Stimulated activated naive CD4-positive, alpha-beta T cell treated with Interleukin-2 at 50 U/mL for 16 hours (primary cell): Measurements from ENCODE around the gene LRRC45.
A peak's percentile ranks its signal among the peaks of the same experiment; 100 is the strongest.

Source experiments
- DNase-seq: peaks from one replicate; lab custom pipeline; 2025; lab: John Stamatoyannopoulos, UW

The LRRC45 gene

DNA sequence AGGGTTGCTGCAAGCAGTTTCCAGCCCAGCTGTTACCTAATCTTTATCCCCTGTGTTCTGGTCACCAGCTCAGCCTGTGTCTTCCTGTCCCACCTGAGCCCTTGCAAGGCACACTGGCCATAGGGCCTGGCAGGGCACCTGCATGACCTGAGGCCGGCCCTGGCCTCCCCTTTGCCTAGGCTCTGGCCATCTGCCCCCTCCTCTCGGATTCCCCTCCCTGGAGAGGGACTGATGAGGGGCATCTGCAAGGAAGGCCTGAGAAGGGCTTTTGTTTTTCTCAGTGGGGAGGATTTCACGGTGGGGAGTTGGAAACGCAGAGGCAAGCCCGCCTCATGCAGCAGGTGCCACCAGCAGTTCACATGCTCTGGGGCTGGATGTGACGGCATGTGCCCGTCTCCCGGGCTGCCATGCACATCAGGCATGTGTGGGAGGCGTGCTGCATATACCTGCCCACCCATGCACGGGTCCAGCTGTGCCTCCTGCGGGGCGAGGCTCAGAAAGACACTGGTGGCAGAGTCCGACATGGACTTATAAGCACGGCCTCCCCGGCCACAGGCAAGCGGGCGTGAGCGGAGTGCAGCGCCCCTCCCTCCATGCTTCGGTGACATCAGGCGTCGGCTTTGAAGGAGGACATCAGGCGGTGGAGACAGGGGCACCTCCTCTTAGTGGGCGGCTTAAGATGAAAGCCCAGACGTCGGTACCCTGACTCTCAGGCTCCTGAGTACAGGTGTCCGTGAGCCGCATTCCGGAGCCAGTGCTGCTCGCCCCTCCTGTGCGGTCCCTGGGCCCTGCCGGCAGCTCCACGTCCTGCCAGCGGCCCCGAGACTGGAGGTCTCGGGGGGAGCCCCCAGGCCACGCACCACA is 29.1 kb upstream of the LRRC45 start:
- DNase-seq = no peak

DNA sequence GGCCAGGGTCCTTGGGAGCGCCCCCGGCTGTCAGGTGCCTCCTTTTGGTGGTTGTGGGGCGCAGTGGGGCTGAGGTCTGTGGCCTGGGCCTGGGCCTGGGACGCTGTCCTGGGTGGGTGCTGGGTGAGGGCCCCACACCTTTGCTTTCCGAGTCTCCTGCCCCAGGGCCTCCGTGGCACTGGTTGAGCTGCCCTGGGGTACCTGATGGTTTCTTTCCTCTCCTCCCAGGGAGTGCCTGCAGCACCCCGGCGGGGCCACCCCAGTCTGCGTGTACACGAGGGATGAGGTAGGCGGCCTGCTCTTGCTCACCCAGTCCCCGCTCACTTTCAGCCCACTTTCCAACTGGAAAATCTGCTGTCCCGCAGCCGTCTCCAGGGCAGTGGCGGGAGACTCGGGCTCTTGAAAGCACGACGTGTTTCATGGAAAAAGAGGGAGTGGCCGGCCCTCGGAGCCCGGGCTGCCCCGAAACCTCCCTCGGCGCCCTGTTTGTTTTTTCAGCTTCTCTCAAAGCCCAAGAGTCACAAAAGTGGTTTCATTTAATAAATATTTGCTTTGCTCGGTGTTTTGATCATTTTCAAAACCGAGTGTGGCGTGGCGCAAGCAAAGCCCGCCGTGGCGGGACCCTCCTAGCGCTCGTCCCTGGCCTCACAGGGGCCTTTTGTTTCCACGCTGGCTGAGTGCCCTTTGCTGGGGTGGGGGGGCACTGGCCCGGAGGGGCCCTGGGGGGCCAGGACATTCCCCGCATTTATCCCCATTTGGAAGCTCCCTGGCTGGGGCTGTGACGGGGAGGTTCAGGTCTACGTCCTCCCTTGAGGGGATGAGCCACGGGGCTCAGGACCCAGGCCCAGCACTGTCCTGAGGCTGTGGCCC is 28.3 kb upstream of the LRRC45 start:
- DNase-seq = no peak

DNA sequence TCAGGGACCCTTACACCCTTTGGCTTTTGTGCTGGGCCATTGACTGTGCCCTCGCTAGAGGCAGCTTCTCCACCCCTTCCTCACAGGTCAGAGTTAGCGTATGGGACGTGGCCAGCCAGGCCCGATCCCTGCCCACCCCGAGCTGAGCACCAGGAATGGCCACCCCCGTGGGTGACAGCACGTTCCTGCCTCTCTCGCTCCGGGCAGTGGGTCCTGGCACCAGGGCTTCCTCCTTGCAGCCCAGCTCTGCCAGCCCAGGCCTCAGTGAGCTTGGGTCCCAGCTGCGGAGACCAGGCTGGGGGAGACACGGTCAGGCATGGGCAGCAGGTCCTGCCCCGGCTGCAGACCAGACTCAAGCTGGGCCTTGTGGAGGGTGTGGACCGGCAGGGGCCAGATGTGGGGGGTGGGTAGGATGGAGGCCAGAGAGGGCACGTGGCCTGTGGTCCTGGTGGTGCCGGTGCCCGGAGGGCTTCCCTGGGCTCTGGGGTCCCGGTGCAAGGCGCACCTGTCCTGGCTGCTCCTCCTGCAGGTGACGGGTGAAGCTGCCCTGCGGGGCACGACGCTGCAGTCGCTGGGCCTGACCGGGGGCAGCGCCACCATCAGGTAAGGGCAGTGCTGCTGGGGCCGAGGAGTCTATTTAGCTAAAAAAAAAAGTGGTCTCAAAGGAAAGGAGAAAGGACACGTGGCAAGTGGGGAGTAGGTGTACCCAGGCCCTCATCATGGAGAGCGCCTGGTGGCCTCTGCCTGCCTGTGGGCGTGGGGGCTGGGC is 27.5 kb upstream of the LRRC45 start:
- DNase-seq = no peak

DNA sequence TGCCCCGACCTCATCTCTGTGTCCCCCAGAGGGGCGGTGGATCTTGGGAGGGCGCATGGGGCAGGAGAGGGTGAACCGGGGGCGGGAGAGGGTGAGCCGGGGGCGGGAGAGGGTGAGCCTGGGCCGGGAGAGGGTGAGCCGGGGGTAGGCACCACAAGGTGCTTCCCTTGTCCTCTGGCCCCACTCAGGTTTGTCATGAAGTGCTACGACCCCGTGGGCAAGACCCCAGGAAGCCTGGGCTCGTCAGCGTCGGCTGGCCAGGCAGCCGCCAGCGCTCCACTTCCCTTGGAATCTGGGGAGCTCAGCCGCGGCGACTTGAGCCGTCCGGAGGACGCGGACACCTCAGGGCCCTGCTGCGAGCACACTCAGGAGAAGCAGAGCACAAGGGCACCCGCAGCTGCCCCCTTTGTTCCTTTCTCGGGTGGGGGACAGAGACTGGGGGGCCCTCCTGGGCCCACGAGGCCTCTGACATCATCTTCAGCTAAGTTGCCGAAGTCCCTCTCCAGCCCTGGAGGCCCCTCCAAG is 26.8 kb upstream of the LRRC45 start:
- DNase-seq = no peak

DNA sequence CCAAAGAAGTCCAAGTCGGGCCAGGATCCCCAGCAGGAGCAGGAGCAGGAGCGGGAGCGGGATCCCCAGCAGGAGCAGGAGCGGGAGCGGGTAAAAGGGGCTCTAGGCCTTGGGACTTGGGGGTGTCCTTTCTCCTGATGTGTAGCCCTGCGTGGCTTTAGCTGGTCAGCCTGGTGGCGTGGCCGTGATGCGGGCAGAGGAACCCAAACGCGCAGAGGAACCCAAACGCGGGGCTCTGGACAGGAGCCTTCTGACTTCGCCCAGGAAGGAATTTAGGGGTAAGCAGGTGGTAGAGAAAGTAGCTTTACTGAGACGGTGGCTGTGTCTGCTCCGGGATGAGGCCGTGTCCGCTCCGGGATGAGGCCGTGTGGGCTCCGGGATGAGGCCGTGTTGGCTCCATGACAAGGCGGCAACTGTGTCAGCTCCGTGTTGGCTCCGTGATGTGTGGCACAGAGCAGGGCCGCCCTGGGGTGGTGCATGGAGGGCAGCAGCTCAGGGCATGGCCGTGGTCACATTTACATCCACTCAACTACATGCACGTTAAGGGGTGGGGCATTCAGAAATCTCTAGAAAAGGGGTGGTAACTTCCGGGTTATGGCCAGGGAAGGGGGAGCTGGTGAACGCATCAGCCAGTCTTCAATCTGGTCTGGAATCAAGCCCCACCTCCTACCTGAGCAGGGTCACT is 26.2 kb upstream of the LRRC45 start:
- no peak for DNase-seq

DNA sequence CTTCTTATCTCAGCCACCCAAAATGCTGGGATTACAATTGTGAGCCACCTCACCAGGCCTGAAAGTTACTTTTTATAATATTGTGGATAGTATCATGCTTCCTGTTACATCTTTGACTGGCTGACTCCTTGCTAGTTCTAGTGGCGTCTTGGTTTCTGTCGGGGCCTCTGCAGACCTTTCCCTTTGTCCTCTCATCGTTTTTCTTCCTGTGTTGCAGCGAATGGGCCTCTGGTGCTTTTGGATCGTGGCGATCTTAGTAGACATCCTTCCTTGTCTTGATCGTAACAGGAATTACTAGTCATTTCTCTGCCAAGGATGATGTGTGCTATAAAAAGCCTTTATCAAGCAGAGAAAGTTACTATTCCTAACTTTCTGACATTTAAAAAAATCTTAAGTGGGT is 24.9 kb upstream of the LRRC45 start:
- DNase-seq = no peak

DNA sequence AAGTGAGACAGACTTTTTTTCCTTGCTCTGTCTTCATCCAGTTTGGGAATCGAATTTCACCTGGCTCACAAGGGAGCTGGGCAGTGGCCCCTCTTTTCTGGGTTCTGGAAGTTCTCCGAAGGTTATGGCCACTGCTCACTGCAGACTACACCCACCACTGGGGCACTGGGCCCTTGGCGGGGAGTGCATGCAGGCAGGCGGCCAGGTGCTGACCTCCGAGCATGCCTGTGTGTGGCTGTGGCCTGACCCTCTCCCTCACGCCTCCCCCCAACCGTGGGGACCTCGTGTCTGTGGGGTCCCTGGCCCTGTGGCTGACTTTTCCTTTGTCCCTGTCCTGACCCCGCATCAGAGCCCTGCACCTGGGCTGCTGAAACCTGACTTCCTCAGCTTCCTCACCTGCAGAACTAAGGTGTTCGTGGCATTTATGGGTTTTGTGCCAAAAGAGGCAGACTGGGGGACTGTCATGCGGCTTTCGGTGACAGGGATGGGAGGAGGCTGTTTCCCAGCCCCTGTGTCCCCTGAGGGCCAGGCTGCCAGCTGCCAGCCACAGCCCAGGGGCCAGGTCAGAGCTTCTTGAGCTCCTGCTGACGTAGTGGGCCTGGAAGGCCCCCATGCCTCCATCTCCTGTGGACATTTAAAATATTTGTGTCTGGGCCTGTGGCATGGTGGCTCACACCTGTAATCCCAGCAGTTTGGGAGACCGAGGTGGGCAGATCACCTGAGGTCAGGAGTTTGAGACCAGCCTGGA is 24.2 kb upstream of the LRRC45 start:
- DNase-seq = no peak

DNA sequence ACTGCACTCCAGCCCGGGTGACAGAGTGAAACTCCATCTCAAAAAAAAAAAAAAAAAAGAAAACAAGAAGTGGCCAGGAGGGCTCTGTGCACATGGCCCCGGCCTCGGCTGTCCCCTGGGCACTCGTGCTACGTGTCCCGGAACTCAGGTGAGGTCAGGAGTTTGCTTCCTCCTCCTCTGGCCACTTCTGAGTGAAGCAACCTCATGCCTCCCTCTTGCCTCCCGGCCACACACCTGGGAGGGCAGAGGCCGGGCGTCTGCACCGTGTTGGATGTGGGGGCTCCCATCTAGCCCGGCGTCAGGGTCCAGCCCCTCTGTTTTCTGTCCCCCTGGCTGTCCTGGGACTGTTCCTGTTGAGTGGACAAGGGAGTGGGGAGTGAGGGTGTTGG is 23.5 kb upstream of the LRRC45 start:
- DNase-seq = no peak

DNA sequence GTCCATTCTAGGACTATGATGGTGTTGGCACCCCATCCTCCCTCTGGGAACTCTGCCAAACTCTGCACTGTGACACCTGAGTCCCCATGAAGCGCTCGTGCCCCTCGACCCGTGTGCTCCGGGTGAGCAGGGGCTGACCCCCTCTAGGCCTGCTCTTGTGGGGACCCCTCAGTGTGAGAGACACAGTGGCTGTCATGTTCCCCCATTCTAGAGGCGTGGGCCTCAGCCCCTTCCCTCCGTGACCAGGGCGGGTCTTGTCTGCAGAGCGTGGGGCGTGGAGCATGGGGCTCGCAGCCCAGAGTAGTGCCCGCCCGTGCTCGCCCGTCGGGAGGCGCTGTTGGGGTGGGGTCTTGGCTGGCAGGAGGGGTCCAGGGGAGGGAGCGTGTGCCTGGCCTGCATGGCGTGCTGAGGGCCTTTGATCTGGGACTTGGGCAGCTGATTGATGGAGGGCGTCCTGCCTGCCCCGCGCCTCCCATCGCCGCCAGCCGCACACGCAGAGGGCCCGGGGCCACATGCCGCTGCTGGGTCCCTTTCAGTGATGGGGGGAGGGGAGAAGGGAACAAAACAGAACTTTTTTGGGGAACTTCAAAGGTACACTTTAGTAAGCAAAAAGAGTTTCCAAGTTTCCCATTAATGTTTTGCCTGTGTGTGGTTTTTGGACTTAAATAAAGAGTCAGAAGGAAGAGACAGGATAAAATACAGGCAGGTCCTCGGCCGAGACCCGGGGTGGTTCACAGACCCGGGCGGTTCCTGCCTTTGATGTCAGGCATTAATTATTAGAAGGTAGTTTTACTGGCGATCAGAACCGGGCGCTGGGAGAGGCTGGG is 22.9 kb upstream of the LRRC45 start:
- DNase-seq = no peak

DNA sequence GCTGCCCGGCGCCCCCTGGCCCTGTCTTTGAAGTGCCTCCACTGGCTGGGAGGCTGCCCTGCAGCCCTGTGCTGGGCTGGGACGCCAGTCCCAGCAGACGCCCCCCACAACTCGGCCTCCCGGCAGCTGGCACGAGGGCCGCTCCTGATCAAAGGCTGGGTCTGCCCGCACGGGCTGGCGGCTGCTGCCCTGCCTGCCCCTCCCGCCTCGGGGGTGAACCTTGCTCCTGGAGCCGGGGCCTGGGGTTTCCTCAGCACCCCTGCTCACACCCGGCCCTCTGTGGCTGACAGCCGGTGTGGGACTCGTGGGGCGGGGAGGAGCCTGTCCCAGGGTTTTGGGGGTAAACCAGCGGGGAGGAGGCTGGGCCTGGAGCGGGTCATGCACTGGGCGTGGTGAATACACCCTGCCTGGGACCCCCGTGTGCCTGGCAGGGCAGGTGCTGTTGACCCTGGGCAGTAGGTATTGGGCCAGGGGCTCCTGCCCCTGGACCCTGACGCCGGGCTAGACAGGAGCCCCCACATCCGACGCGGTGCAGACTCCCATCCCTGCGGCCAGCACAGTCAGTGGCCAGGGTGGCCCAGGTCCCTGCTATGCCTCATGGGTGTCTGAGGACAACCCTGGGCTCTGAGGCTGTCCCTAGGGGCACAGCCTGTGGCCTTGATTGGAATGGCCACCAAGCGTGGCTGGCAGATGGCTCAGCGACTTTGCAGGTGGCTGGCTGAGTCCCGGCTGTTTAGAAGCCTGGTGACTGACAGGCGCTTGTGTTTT is 22.1 kb upstream of the LRRC45 start:
- no peak for DNase-seq

DNA sequence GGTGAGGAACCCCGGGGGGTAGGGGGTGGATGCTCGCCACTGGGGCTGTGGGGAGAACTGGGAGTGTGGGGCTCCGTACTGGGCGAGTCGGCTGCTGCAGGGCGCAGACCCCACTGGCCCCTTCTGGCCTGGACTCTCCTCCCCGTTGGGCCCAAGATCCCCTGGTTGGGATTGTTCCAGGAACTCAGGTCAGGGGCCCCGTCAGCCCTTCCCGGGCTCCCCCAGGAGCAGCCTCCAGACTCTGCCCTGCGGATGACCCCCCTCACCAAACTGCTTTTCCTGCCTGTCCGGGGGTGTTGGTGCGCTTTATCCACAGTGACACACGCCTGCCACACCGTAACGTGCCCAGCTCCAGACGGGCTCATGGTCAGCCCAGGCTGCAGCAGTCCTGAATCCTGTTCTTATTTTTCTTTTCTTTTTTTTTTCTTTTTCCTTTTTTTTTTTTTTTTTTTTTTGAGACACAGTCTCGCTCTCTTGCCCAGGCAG is 21.5 kb upstream of the LRRC45 start:
- no peak for DNase-seq

DNA sequence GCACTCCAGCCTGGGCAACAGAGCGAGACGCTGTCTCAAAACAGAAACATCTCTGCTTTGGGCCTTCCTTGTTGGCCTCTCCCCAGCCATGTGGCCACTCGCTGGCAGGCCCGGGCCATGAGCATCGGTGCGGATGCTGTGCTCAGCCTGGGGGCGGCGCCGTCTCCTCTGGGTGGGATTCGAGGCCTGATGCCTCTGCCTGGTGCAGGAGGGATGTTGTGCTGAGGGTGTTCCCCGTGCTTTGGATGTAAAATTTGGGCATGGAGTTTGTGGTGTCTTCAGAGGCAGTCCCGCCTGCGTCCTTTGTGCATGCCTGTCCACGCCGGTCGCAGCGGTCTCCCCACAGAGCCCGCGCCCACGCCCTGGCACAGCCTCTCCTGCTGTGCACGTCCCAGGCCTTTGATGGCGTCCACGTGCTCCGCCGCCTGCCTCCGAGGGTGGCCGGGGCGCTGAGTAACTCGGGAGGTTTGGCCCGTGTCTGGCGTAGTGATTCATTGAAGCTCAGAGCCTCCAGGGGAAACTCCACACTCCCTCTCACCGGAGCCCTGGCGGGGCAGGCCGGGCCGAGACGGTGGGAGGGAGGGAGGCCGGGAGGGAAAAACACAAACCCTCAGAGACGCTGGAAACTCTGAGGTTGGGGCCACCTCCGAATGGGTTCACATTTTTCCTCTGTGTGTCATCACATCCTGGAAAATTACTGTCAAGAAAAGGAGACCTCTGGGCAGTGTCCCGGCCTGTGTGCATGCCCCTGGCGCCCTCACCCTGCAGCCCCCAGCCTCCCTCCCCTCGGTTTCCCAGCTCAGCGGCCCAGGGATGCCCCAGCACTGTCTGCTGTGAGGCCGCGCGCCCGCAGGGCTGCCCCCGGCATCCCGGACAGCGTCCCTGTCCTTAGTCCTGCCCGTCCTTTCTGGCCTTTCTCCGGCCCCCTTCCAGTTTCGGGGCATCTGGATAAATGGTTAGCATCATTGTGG is 19.4 kb upstream of the LRRC45 start:
- peak; percentile 60 for DNase-seq

DNA sequence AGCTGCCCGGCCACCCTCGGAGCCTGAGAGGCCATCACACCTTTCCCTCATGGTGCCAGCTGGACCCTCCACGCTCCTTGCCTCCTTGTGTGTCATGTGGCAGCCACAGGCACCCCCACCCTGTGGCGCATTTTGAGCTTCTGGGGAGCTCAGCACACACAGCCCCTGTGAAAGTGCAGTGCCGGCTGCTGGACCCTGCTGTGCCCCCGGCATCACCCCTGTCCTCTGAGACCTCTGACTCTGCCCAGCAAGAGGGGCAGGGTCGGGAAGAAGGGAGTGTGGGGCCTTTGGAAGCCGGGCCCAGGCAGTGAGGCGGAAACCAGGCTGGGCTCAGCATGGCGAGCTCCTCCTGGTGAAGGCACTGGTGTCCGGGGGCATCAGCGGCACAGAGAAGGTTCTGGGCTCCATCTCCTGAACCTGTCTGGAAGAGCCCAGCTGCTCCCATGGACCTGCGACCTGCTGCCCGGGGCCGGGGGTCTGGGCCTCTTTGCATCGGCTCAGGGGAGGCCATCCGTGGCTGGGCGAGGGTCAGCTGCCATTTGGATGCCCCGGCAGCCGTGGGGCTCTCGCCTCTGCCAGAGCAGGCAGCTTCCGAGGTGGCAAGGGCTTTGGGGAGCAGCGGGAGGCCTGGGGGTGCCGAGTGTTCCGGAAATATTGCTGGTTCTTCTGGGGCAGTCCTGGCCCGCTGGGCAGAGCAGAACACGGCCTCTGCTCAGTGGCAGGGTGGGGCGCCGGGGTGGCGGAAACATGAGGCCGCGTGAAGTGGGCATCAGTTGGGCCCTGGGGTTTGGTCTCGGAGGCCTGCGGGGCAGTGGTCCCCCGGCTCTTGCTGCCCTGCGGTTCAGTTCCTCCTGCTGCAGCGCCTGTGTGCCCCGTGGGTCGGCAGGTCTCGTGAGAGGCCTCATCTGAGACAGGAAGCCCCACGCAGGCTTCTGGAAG is 18.3 kb upstream of the LRRC45 start:
- no peak for DNase-seq

DNA sequence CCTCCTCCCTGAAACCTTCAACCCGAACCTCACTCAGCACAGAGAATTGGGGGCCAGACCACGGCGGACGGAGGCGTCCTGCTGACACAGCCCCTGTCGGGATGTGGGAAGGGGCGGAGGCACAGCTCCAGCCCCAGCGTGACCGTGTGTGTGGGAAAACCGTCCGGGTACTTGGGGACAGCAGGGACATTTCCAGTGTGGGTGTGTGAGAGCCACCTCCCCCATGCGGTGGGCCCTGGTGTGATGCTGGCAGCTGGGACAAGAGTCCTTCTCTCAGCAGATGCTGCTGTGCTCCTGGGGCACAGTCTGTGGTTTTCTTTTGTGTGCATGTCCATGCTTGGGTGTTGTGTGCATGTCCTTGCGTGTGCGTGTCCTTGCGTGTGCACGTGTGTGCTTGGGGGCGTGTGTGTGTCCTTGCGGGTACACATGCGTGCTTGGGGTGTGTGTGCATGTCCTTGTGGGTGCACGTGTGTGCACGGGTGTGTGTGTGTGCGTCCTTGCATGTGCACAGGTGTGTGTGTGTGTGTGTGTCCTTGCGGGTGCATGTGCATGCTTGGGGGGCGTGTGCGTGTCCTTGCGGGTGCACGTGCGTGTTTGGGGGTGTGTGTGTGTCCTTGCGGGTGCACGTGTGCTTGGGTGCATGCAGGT is 17.3 kb upstream of the LRRC45 start:
- DNase-seq = no peak

DNA sequence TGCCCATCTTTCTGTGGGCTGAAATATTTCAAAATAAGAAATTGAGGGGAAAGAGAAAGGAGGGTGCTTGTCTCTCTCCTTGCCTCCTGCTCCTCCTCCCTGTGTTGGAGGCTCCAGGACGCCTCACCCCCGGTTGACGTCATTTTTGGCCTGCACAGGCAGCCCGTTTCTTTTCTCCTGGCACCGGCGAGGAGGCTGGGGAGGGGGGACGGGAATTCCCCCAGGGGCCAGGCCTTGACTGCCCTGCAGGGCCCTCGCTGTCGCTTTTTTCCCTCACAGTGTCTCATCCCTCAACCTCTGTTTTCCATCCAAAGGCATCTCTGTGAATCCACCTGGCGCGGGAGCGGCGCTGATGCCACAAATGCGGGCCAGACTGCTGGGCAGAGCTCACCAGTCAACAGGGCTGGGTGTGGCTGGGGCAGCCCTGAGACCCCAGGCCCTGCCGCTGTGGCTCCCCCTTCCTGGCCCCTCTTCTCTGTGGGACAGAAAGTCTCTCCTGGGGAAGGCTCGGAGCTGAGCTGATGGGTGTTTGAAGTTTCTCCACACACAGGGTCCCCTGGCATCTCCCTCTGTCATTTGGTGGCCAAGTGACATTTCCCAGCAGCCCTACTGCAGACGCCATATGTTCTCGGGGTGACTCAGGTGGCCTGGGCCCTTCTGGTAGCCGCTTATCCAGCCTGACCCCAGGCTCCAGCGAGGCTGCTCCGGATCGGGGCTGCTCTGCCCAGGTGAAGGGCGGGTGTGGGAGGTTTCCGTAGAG is 16.5 kb upstream of the LRRC45 start:
- no peak for DNase-seq

DNA sequence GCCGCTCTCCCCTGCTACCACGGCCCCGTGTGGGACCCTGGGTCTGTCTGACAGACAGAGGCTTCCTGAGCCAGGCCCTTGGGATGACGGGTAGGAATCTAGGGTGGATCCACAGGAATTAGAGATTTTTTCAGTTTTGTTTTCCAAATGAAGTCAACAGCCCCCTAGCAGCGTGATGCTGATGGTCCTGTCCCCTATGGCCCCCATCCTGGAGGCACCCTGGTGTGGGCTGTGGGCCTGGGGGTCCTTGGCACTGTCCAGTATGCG is 15.9 kb upstream of the LRRC45 start:
- no peak for DNase-seq
